IMR-90 (cell line): ENCODE results near the gene COL15A1. TPM values are rescaled to one million over a fixed set of nuclear protein-coding genes. Genes with fewer than 3 reads are reported as not detected.

Experiments
- ATAC-seq: fragments of 200-7000 bp; cut with Tn5 transposase; 2 replicates; pipeline ENCODE4 v1.9.1; 2020; ENCODE audit warnings: low read depth, mild to moderate bottlenecking, moderate library complexity
- BruUV-seq: library from RNA; stranded (reverse); fragments of 400-500 nt; replicated peaks from 2 replicates; lab custom pipeline; 2021; lab: Mats Ljungman, UMichigan
- CTCF ChIA-PET: fragments of 300-600 bp; formaldehyde crosslinking; extraction: SDS; loops from one replicate; lab custom pipeline; 2021; ENCODE audit warnings: antibody characterized with exemption; lab: Yijun Ruan, JAX
- POLR2A ChIA-PET: fragments of 300-600 bp; sonication (Branson Sonifier 250); formaldehyde crosslinking; loops from one replicate; lab custom pipeline; 2022; ENCODE audit warnings: antibody characterized with exemption; ENCODE audit not compliant: unreplicated experiment; lab: Charles Lee
- DNase-seq: peaks from one replicate; pipeline ENCODE4 v3.0.0; 2013
- H2AFZ ChIP-seq: replicated peaks from 2 replicates; pipeline ENCODE3; 2013; ENCODE audit warnings: low read length, mild to moderate bottlenecking; ENCODE audit not compliant: poor library complexity
- H2AK5ac ChIP-seq: 2 replicates; pipeline ENCODE4 v1.6.1; 2013; ENCODE audit warnings: low read depth, low read length, inconsistent platforms
- H2AK9ac ChIP-seq: replicated peaks from 2 replicates; pipeline ENCODE3; 2013; ENCODE audit warnings: mild to moderate bottlenecking, low read depth, low read length, moderate library complexity; ENCODE audit not compliant: poor library complexity
- H2BK120ac ChIP-seq: 2 replicates; pipeline ENCODE4 v1.6.1; 2013; ENCODE audit warnings: low read depth, low read length, inconsistent platforms
- H2BK15ac ChIP-seq: 3 replicates; pipeline ENCODE4 v1.6.1; 2013; ENCODE audit warnings: low read depth, low read length, inconsistent platforms
- H2BK20ac ChIP-seq: 2 replicates; pipeline ENCODE4 v1.6.1; 2013; ENCODE audit warnings: low read depth, mild to moderate bottlenecking, inconsistent platforms, low read length, moderate library complexity
- H2BK5ac ChIP-seq: 2 replicates; pipeline ENCODE4 v1.6.1; 2013; ENCODE audit warnings: mild to moderate bottlenecking, low read depth, low read length, inconsistent platforms; ENCODE audit not compliant: poor library complexity, severe bottlenecking
- H3K14ac ChIP-seq: replicated peaks from 2 replicates; pipeline ENCODE4 v1.6.1; 2013; ENCODE audit warnings: low read depth, low read length, inconsistent platforms
- H3K18ac ChIP-seq: 2 replicates; pipeline ENCODE4 v1.6.1; 2013; ENCODE audit warnings: low read depth, low read length, control low read depth
- H3K23ac ChIP-seq: 2 replicates; pipeline ENCODE4 v1.6.1; 2013; ENCODE audit warnings: low read depth, low read length, inconsistent platforms
- H3K27ac ChIP-seq: 2 replicates; pipeline ENCODE4 v1.5.1; 2013; ENCODE audit warnings: mild to moderate bottlenecking, control low read depth, low read length; ENCODE audit not compliant: insufficient read depth
- H3K27me3 ChIP-seq: 2 replicates; pipeline ENCODE4 v1.6.1; 2013; ENCODE audit warnings: low read length; ENCODE audit not compliant: control insufficient read depth, insufficient read depth
- H3K36me3 ChIP-seq: 2 replicates; pipeline ENCODE4 v1.6.1; 2013; ENCODE audit warnings: low read length, mixed read lengths; ENCODE audit not compliant: control insufficient read depth, insufficient read depth
- H3K4ac ChIP-seq: 2 replicates; pipeline ENCODE4 v1.6.1; 2013; ENCODE audit warnings: low read depth, low read length, inconsistent platforms
- H3K4me1 ChIP-seq: 2 replicates; pipeline ENCODE4 v1.6.1; 2013; ENCODE audit warnings: low read length, mixed read lengths; ENCODE audit not compliant: control insufficient read depth, insufficient read depth
- H3K4me2 ChIP-seq: 2 replicates; pipeline ENCODE4 v1.6.1; 2013; ENCODE audit warnings: low read depth, mild to moderate bottlenecking, control low read depth, low read length, moderate library complexity
- H3K4me3 ChIP-seq: 2 replicates; pipeline ENCODE4 v1.5.1; 2013; ENCODE audit warnings: low read depth, mild to moderate bottlenecking, control low read depth, low read length, moderate library complexity; ENCODE audit not compliant: insufficient read depth
- H3K56ac ChIP-seq: 2 replicates; pipeline ENCODE4 v1.6.1; 2013; ENCODE audit warnings: low read length, inconsistent platforms; ENCODE audit not compliant: insufficient read depth; ENCODE audit errors: extremely low read depth
- H3K79me1 ChIP-seq, 2 experiments: 2 replicates each; pipeline ENCODE4 v1.6.1; 2013; ENCODE audit warnings: low read length in 2 of 2, inconsistent platforms in 1 of 2, low read depth in 1 of 2
- H3K9ac ChIP-seq: 2 replicates; pipeline ENCODE4 v1.6.1; 2013; ENCODE audit warnings: low read depth, low read length, control low read depth
- H3K9me1 ChIP-seq: 2 replicates; pipeline ENCODE4 v1.6.1; 2013; ENCODE audit warnings: low read length, inconsistent platforms; ENCODE audit not compliant: insufficient read depth
- H3K9me3 ChIP-seq: 2 replicates; pipeline ENCODE4 v1.6.1; 2013; ENCODE audit warnings: low read length; ENCODE audit not compliant: control insufficient read depth, insufficient read depth
- H4K20me1 ChIP-seq: 2 replicates; pipeline ENCODE4 v1.6.1; 2013; ENCODE audit warnings: low read length, inconsistent platforms; ENCODE audit not compliant: insufficient read depth
- H4K5ac ChIP-seq: 2 replicates; pipeline ENCODE4 v1.6.1; 2013; ENCODE audit warnings: mild to moderate bottlenecking, low read depth, low read length, control low read depth
- H4K8ac ChIP-seq, 2 experiments: 2 replicates each; pipeline ENCODE4 v1.6.1; 2013; ENCODE audit warnings: low read depth in 2 of 2, low read length in 2 of 2, control low read depth in 1 of 2, inconsistent platforms in 1 of 2
- H4K91ac ChIP-seq: 2 replicates; pipeline ENCODE4 v1.6.1; 2013; ENCODE audit warnings: low read depth, low read length, inconsistent platforms; ENCODE audit not compliant: insufficient read depth
- BHLHE40 ChIP-seq: fragments of 150-350 bp; IDR thresholded peaks from 2 replicates; pipeline ENCODE4 v1.6.1; 2016; ENCODE audit warnings: mild to moderate bottlenecking, low read depth, low read length
- CEBPB ChIP-seq: IDR thresholded peaks from 2 replicates; pipeline ENCODE4 v1.6.1; 2012; ENCODE audit warnings: low read depth, low read length, improper control_type of control experiment
- CHD1 ChIP-seq: IDR thresholded peaks from 2 replicates; pipeline ENCODE4 v1.6.1; 2012; ENCODE audit warnings: low read depth, low read length, improper control_type of control experiment
- FOS ChIP-seq: fragments of 150-350 bp; IDR thresholded peaks from 2 replicates; pipeline ENCODE4 v1.6.1; 2016; ENCODE audit warnings: low read depth, low read length
- MAFK ChIP-seq: IDR thresholded peaks from 2 replicates; pipeline ENCODE4 v1.6.1; 2012; ENCODE audit warnings: low read depth, low read length, improper control_type of control experiment
- MAZ ChIP-seq: IDR thresholded peaks from 2 replicates; pipeline ENCODE4 v1.6.1; 2012; ENCODE audit warnings: low read depth, mild to moderate bottlenecking, low read length, improper control_type of control experiment, moderate library complexity, borderline replicate concordance
- RAD21 ChIP-seq: IDR thresholded peaks from 2 replicates; pipeline ENCODE4 v1.6.1; 2012; ENCODE audit warnings: low read length, improper control_type of control experiment
- WGBS, 2 experiments: methylation state at CpG; one replicate each; pipeline versions ENCODE4 v1.1.5 to v1.1.7; 2013; ENCODE audit warnings: missing lambda C conversion rate in 2 of 2; ENCODE audit not compliant: insufficient read length in 1 of 2; ENCODE audit errors: extremely low coverage in 2 of 2; 5-methylcytosine and 5-hydroxymethylcytosine counted together
- dilution Hi-C: fragments of 300-500 bp; cut with HindIII; formaldehyde crosslinking; loops from one replicate; pipeline ENCODE4 v1.14.3; 2018; ENCODE audit warnings: low sequenced_read_pairs; ENCODE audit not compliant: unreplicated experiment
- in situ Hi-C: fragments of 300-500 bp; cut with MboI; formaldehyde crosslinking; loops from 3 replicates; pipeline ENCODE4 v1.14.3; 2019; ENCODE audit warnings: low sequenced_read_pairs, inconsistent platforms, mixed read lengths
- intact Hi-C: fragments of 100-400 bp; cut with micrococcal nuclease; formaldehyde crosslinking; loops from 2 replicates; pipeline ENCODE4 v1.10.0; 2022
- polyA plus RNA-seq, 3 experiments: library from polyadenylated mRNA; depleted of rRNA; stranded (reverse); fragments of >200 nt; gene quantifications; 2 replicates each; pipeline ENCODE4 v1.2.3, GENCODE V29; 2012; ENCODE audit warnings: low replicate concordance in 1 of 3
- total RNA-seq: library from RNA; depleted of rRNA; stranded (reverse); fragments of >200 nt; gene quantifications from 2 replicates; pipeline ENCODE4 v1.2.3, GENCODE V29; 2012

The COL15A1 gene
- total and polyA plus RNA-seq, 2 of the 4 experiments (the other 2 are of a cell fraction): 2.2 to 3.7 TPM

GRCh38 chr9:99101812-99102211 lies 158.1 kb downstream of the COL15A1 start:
- Histone ChIP-seq H3K4me2 (no peak overlapping the region), H2BK120ac (no peak overlapping the region), H2AK9ac (no peak overlapping the region), H3K9ac (no peak overlapping the region), H2BK15ac (no peak overlapping the region), H3K14ac (no peak overlapping the region), H3K23ac (no peak overlapping the region), H4K5ac (no peak overlapping the region), H2BK5ac (no peak overlapping the region), H3K18ac (no peak overlapping the region), H4K20me1 (peaks cover 9% of the 10 kb centered on the region), H4K8ac (0 out of 4 replicates have a peak overlapping the region, but pooled peaks of 1 of the 2 experiments have one; percentile 40), H3K9me1 (peaks cover 3% of the 10 kb centered on the region), H2BK20ac (no peak overlapping the region), H3K27me3 (no peaks in the 10 kb centered on the region), H4K91ac (no peak overlapping the region), H3K56ac (no peak overlapping the region), H3K36me3 (no peaks in the 10 kb centered on the region), H3K4me1 (peaks cover 9% of the 10 kb centered on the region), H3K4ac (no peak overlapping the region), H3K27ac (no peak overlapping the region), H3K79me1 (peaks cover 0 to 13% of the 10 kb centered on the region in 2 experiments; a peak in 3 of 4 replicates), H3K9me3 (no peaks in the 10 kb centered on the region), H2AFZ (no peak overlapping the region), H2AK5ac (no peak overlapping the region), H3K4me3 (no peak overlapping the region)
- ChIA-PET CTCF (interaction anchor here (0.7 kb wide), 1 partner anchor 17 kb away, joined by 3 read pairs; no protein-coding TSS in a partner anchor), POLR2A (no interaction called here)
- in situ Hi-C loops (no loop called here), intact Hi-C loops (no loop called here), dilution Hi-C loops (no loop called here)
- TF ChIP-seq BHLHE40: no peak
- TF ChIP-seq RAD21: no peak
- no peak for TF ChIP-seq CHD1
- TF ChIP-seq FOS: no peak
- TF ChIP-seq MAFK: no peak
- no peak for TF ChIP-seq MAZ
- TF ChIP-seq CEBPB: no peak
- ATAC-seq (no peak), DNase-seq (no peak)
- no CpG with 5 or more reads among the region's 2 CpGs for WGBS, 2 experiments
- BruUV-seq: no TSS peak
